Cardiac muscle cell (in vitro differentiated cells and primary cell): ENCODE data around the gene SIRPA. TPM values are rescaled to one million over a fixed set of nuclear protein-coding genes. Genes with fewer than 3 reads are reported as not detected.

Experiments
- DNase-seq, 2 donors: peaks; one replicate each; pipeline versions ENCODE4 v3.0.0 to v3.0.0-alpha.2; 2010 to 2017; ENCODE audit warnings: low read depth in 1 of 2, low spot score in 1 of 2
- H3K27ac ChIP-seq: fragments of 200-600 bp; sonication (generic); 2 replicates; pipeline ENCODE4 v1.5.1; 2016
- H3K27me3 ChIP-seq: fragments of 200-600 bp; sonication (generic); 2 replicates; pipeline ENCODE4 v1.6.0; 2016; ENCODE audit warnings: control low read depth
- H3K36me3 ChIP-seq: fragments of 200-600 bp; sonication (generic); 2 replicates; pipeline ENCODE4 v1.5.1; 2016; ENCODE audit warnings: control low read depth
- H3K4me1 ChIP-seq: fragments of 200-600 bp; sonication (generic); 2 replicates; pipeline ENCODE4 v1.8.1; 2017; ENCODE audit warnings: low read depth, mild to moderate bottlenecking, mixed run types
- H3K4me3 ChIP-seq: fragments of 200-600 bp; sonication (generic); 2 replicates; pipeline ENCODE4 v1.5.1; 2016; ENCODE audit warnings: mild to moderate bottlenecking
- H3K9me3 ChIP-seq: fragments of 200-600 bp; sonication (generic); 2 replicates; pipeline ENCODE4 v1.5.1; 2017; ENCODE audit warnings: low read depth, mild to moderate bottlenecking, control low read depth
- polyA plus RNA-seq: library from polyadenylated mRNA; unstranded; fragments of >200 nt; fragmentation: Nextera tagmentation; extraction: Ambion mirVana; gene quantifications from 2 replicates; pipeline ENCODE4 v1.2.1, GENCODE V29; 2016
- total RNA-seq: library from RNA; depleted of rRNA; stranded (reverse); fragments of >200 nt; gene quantifications from 2 replicates; pipeline ENCODE4 v1.2.3, GENCODE V29; 2016
- TF ChIP-seq, protein P1 (sequence below): IDR thresholded peaks from 2 replicates; pipeline ENCODE4 v1.5.1; 2012; ENCODE audit warnings: low read depth, mild to moderate bottlenecking, low read length

SIRPA gene
- total RNA-seq (43.0 and 58.3 TPM in 2 replicates), polyA plus RNA-seq (42.9 and 44.2 TPM in 2 replicates)

DNA sequence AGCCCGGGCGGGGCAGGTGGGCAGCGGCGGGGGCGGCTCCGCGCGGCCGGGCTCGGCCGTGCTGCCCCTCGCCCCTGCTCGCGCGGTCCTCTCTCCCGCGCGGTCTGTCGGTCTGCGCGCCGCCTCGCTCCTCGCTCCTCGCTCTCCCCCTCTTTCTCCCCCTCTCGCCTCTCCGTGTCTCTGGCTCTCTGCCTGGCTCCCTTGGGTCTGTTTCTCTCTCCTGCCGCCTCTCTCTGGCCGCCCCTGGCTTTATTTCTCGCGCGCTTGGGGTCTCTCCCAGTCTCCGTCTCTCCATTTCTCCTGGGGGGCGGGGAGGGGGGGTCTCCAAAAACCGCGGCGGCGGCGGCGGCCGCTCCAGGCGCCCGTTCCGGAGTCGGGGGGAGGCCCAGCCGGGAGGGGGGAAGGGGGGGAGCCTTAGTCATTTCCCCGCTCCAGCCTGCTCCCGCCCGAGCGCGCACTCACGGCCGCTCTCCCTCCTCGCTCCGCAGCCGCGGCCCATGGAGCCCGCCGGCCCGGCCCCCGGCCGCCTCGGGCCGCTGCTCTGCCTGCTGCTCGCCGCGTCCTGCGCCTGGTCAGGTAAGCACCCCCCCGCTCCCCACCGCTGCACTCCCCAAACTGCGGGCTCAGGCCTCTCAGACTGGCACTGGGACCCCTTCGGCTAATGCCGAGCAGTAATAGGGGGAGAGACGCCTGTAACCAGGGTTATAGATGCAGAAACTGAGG, at the start of gene SIRPA:
Gene SIRPA, plus strand, starts transcription at position 457 of the 723 bp plus-strand sequence. Its CDS starts 41 bp downstream, at position 498.
- no peaks in the 10 kb centered on the region for H3K9me3 ChIP-seq
- peak within 1 kb of the TSS; percentile 93 for H3K27ac ChIP-seq
- peak within 1 kb of the TSS; percentile 70 for H3K4me3 ChIP-seq
- TF ChIP-seq, protein P1, sequence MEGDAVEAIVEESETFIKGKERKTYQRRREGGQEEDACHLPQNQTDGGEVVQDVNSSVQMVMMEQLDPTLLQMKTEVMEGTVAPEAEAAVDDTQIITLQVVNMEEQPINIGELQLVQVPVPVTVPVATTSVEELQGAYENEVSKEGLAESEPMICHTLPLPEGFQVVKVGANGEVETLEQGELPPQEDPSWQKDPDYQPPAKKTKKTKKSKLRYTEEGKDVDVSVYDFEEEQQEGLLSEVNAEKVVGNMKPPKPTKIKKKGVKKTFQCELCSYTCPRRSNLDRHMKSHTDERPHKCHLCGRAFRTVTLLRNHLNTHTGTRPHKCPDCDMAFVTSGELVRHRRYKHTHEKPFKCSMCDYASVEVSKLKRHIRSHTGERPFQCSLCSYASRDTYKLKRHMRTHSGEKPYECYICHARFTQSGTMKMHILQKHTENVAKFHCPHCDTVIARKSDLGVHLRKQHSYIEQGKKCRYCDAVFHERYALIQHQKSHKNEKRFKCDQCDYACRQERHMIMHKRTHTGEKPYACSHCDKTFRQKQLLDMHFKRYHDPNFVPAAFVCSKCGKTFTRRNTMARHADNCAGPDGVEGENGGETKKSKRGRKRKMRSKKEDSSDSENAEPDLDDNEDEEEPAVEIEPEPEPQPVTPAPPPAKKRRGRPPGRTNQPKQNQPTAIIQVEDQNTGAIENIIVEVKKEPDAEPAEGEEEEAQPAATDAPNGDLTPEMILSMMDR = no peak
- DNase-seq = peak; percentile 80 to 84
- no peaks in the 10 kb centered on the region for H3K36me3 ChIP-seq
- peaks cover 35% of the 10 kb centered on the region for H3K4me1 ChIP-seq
- H3K27me3 ChIP-seq = no peaks in the 10 kb centered on the region

DNA sequence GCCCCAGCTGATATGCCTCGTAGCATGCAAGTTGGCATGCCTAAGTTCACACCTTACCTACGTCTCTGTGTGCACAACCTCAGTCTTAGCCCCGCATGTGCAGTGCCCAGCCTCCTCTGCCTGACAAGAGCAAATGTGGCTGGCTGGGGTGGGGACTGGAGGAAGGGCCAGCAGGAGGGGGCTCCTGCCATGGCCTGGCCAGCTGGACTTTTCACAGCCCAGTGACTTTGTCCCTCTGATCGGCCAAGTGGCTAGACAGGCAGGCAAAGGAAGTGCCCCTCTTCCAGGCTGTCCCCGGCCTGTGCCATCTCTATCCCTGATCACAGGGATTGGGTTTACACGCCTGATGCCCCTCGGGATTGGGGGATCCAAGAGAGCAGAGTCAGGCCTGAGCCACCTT, 49.5 kb upstream of the SIRPA start:
- Histone ChIP-seq H3K27me3 (no peaks in the 10 kb centered on the region), H3K9me3 (no peaks in the 10 kb centered on the region), H3K4me3 (no peak overlapping the region), H3K36me3 (no peaks in the 10 kb centered on the region), H3K4me1 (no peaks in the 10 kb centered on the region), H3K27ac (no peak overlapping the region)
- DNase-seq = no peak
- TF ChIP-seq, protein P1 = no peak

DNA sequence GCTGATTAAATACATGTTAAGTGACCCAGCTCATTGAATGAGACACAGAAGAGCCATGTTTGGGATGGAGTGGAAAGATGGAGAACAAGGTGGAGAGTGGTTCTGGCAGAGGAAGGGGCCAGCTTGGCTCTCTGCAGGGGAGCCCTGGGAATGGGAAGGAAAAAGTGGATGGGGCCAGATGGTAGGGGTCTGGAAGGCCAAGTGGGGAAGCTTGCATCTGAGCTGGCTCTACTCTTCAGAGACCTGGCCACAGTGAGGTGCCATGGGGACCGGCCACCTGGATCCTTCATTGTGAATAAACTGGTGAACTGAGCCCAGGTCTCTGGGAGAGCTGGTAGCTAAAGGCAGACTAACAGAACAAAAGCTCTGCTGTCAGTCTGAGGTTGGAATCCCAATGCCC, 48.9 kb upstream of the SIRPA start:
- no peak overlapping the region for H3K27ac ChIP-seq
- no peaks in the 10 kb centered on the region for H3K36me3 ChIP-seq
- DNase-seq = no peak
- H3K4me3 ChIP-seq = no peak overlapping the region
- TF ChIP-seq, protein P1 = no peak
- H3K27me3 ChIP-seq = no peaks in the 10 kb centered on the region
- no peaks in the 10 kb centered on the region for H3K9me3 ChIP-seq
- H3K4me1 ChIP-seq = no peaks in the 10 kb centered on the region

DNA sequence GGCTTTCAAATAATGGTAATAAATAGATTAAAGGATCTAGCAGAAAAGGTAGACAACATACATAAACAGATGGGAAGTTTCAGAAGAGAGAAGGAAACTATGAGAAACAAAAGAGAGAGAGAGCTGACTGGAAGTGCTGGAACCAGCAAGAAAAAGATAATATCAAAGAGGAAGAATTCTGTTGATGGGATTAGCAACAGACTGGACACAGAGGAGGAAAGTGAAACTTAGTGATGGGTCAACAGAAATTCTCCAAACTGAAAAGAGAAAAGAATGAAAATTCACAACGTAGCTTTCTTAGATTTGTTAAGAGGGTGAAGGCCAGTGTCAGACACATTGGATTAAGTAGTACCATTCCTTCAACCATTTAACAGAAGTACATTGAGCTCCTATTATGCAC, 48.3 kb upstream of the SIRPA start:
- DNase-seq = no peak
- H3K9me3 ChIP-seq = no peaks in the 10 kb centered on the region
- no peaks in the 10 kb centered on the region for H3K4me1 ChIP-seq
- no peaks in the 10 kb centered on the region for H3K27me3 ChIP-seq
- H3K4me3 ChIP-seq = no peak overlapping the region
- TF ChIP-seq, protein P1 = no peak
- no peak overlapping the region for H3K27ac ChIP-seq
- no peaks in the 10 kb centered on the region for H3K36me3 ChIP-seq

DNA sequence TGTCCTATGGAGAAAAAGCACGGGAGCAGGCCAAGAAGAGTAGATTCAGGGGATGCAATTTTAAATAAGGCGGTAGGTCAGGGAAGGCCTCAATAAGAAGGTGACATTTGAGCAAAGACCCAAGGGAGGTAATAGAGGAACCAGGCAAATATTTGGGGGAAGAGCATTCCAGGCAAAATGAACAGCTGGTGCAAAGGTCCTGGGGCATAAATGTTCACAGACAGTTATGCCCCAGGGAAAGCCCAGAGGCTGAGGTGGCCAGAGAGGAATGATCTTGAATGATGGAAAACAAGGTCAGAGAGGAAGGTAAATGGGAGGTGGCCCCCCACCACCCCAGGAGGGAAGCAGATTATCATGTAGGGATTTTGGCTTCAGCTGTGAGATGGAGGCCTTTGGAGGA, 47.4 kb upstream of the SIRPA start:
- H3K4me3 ChIP-seq = no peak overlapping the region
- no peaks in the 10 kb centered on the region for H3K4me1 ChIP-seq
- H3K27ac ChIP-seq = no peak overlapping the region
- no peaks in the 10 kb centered on the region for H3K36me3 ChIP-seq
- DNase-seq = no peak
- no peaks in the 10 kb centered on the region for H3K9me3 ChIP-seq
- TF ChIP-seq, protein P1 = no peak
- H3K27me3 ChIP-seq = no peaks in the 10 kb centered on the region
